ENCODE results near the gene ZCCHC2.

Gene ZCCHC2

GRCh38 chr18:62522504-62523254 lies at the start of gene ZCCHC2:
Gene ZCCHC2, plus strand, starts transcription at chr18:62523025. Its CDS starts 400 bp downstream, at chr18:62523425.
- TF ChIP-seq Cebpa-rat (IDR thresholded peaks at IDR 0.05) = no peak
- Histone ChIP-seq H3K4me1 (peaks cover 12 to 29% (median 28%) of the 10 kb centered on the region in 10 experiments), H3K9ac (peak within 1 kb of the TSS; percentile 81 to 93 (median 91)), H3K4me3 (peak within 1 kb of the TSS; percentile 83 to 97 (median 92)), H3K4me2 (peak within 1 kb of the TSS; percentile 91 to 98 (median 96)), H3K9me3 (replicated peaks in 1 of 11) (0 out of 22 replicates have a peak, but pooled peaks cover 0 to 3% (median 0%) of the 10 kb centered on the region in 11 experiments), H3K36me3 (no peaks in the 10 kb centered on the region), H3K27ac (peak within 1 kb of the TSS; percentile 75 to 90 (median 85)), H4K20me1 (peaks cover 0 to 29% (median 0%) of the 10 kb centered on the region in 11 experiments; a peak in 8 of 22 replicates), H3K27me3 (peaks cover 14 to 24% (median 21%) of the 10 kb centered on the region in 11 experiments)

- H3K4me3 ChIP-seq = no peak overlapping the region
- no peaks in the 10 kb centered on the region for H4K20me1 ChIP-seq
- no peak overlapping the region for H3K4me2 ChIP-seq
- peaks cover 0 to 6% (median 0%) of the 10 kb centered on the region in 11 experiments; a peak in 2 of 22 replicates for H3K36me3 ChIP-seq
- H3K9ac ChIP-seq = no peak overlapping the region
- H3K4me1 ChIP-seq = no peaks in the 10 kb centered on the region
- peaks cover 23 to 35% (median 32%) of the 10 kb centered on the region in 11 experiments for H3K9me3 ChIP-seq (replicated peaks in 1 of 11)
- no peak for TF ChIP-seq Cebpa-rat (IDR thresholded peaks at IDR 0.05)
- H3K27ac ChIP-seq = no peak overlapping the region
- no peaks in the 10 kb centered on the region for H3K27me3 ChIP-seq
These were observed 43.3 kb upstream of the ZCCHC2 start for GRCh38 chr18:62479574-62479973.

DNA sequence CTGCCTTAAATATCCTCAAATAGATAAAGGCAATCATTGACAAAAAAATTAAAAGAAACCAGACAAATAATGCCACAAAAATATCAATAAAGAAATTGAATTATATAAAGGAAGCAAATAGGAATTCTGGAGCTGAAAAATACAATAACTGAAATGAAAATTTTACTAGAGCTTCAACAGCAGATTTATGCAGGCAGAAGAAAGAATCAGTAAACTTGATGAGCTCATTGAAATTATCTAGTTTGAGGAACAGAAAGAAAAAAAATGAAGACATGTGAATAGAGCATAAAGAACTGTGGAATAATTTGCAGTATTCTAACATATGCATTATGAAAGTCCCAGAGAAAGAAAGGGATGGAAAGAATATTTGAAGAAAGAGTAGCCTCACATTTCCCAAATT lies 41.9 kb upstream of the ZCCHC2 start:
- Histone ChIP-seq H4K20me1 (no peaks in the 10 kb centered on the region), H3K4me1 (no peaks in the 10 kb centered on the region), H3K36me3 (peaks cover 0 to 6% (median 0%) of the 10 kb centered on the region in 11 experiments; a peak in 2 of 22 replicates), H3K9ac (no peak overlapping the region), H3K9me3 (replicated peaks in 1 of 11) (peaks cover 23 to 35% (median 32%) of the 10 kb centered on the region in 11 experiments), H3K27ac (no peak overlapping the region), H3K4me2 (no peak overlapping the region), H3K27me3 (no peaks in the 10 kb centered on the region), H3K4me3 (no peak overlapping the region)
- no peak for TF ChIP-seq Cebpa-rat (IDR thresholded peaks at IDR 0.05)

DNA sequence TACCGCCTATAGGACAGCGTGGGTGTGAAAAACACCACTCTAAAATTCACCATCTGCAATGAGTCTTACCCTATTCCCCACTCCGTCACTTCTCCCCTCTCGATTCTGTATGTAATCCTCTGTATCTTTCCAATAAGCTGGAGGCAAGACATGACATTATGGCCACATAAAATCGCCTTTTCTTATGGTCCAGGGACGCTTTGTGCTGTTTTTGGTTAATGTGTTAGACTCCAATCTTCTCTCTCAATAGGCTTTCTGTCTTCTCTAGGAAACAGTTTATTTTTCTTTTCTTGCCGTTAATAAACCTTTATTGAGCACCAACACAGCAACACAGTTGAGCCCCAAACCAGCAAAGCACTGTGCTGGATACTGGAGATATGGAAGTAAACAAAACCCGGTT lies 37.9 kb upstream of the ZCCHC2 start:
- Histone ChIP-seq H3K36me3 (peaks cover 0 to 6% (median 0%) of the 10 kb centered on the region in 11 experiments; a peak in 2 of 22 replicates), H3K4me2 (no peak overlapping the region), H3K9ac (no peak overlapping the region), H3K27me3 (no peaks in the 10 kb centered on the region), H3K4me1 (no peaks in the 10 kb centered on the region), H3K9me3 (replicated peaks in 1 of 11) (peaks cover 17 to 29% (median 24%) of the 10 kb centered on the region in 11 experiments), H4K20me1 (no peaks in the 10 kb centered on the region), H3K27ac (no peak overlapping the region), H3K4me3 (no peak overlapping the region)
- TF ChIP-seq Cebpa-rat (IDR thresholded peaks at IDR 0.05) = no peak

GRCh38 chr18:62485684-62486083 lies 37.1 kb upstream of the ZCCHC2 start:
- no peak overlapping the region for H3K27ac ChIP-seq
- H3K4me3 ChIP-seq = no peak overlapping the region
- H3K36me3 ChIP-seq = peaks cover 0 to under 1% (median 0%) of the 10 kb centered on the region in 11 experiments; a peak in 1 of 22 replicates
- TF ChIP-seq Cebpa-rat (IDR thresholded peaks at IDR 0.05) = no peak
- H3K4me2 ChIP-seq = no peak overlapping the region
- peaks cover 10 to 22% (median 16%) of the 10 kb centered on the region in 11 experiments for H3K9me3 ChIP-seq (replicated peaks in 1 of 11)
- H3K4me1 ChIP-seq = no peaks in the 10 kb centered on the region
- H3K27me3 ChIP-seq = no peaks in the 10 kb centered on the region
- H4K20me1 ChIP-seq = no peaks in the 10 kb centered on the region
- no peak overlapping the region for H3K9ac ChIP-seq

- Histone ChIP-seq H3K4me1 (no peaks in the 10 kb centered on the region), H3K4me3 (no peak overlapping the region), H3K4me2 (no peak overlapping the region), H3K9me3 (replicated peaks in 1 of 11) (peaks cover 2 to 15% (median 9%) of the 10 kb centered on the region in 11 experiments; a peak in 21 of 22 replicates), H4K20me1 (no peaks in the 10 kb centered on the region), H3K9ac (no peak overlapping the region), H3K27ac (no peak overlapping the region), H3K27me3 (no peaks in the 10 kb centered on the region), H3K36me3 (no peaks in the 10 kb centered on the region)
- TF ChIP-seq Cebpa-rat (IDR thresholded peaks at IDR 0.05) = no peak
These were observed 36.4 kb upstream of the ZCCHC2 start for GRCh38 chr18:62486290-62486964.

GRCh38 chr18:62487161-62487560 lies 35.7 kb upstream of the ZCCHC2 start:
- Histone ChIP-seq H3K36me3 (no peaks in the 10 kb centered on the region), H3K9ac (no peak overlapping the region), H3K4me1 (no peaks in the 10 kb centered on the region), H4K20me1 (no peaks in the 10 kb centered on the region), H3K27me3 (no peaks in the 10 kb centered on the region), H3K4me3 (no peak overlapping the region), H3K9me3 (replicated peaks in 1 of 11) (peaks cover 0 to 7% (median 1%) of the 10 kb centered on the region in 11 experiments; a peak in 11 of 22 replicates), H3K4me2 (no peak overlapping the region), H3K27ac (no peak overlapping the region)
- no peak for TF ChIP-seq Cebpa-rat (IDR thresholded peaks at IDR 0.05)

GRCh38 chr18:62490967-62491695 lies 31.7 kb upstream of the ZCCHC2 start:
- Histone ChIP-seq H3K4me3 (no peak overlapping the region), H3K36me3 (no peaks in the 10 kb centered on the region), H3K4me2 (no peak overlapping the region), H3K9me3 (replicated peaks in 1 of 11) (no peaks in the 10 kb centered on the region; a peak in 1 of 22 replicates), H3K9ac (no peak overlapping the region), H3K4me1 (no peaks in the 10 kb centered on the region), H3K27me3 (no peaks in the 10 kb centered on the region), H4K20me1 (no peaks in the 10 kb centered on the region), H3K27ac (no peak overlapping the region)
- TF ChIP-seq Cebpa-rat (IDR thresholded peaks at IDR 0.05) = no peak

Measured in BLaER1 treated with 17β-estradiol and CSF1 and Interleukin-3, amounts not matched to agents 10 nM and 100 nM (cell line).